GM12892 (cell line): Measurements from ENCODE around the gene CHST6.

Experiments used
- POLR2A ChIP-seq: IDR thresholded peaks from 2 replicates; pipeline ENCODE4 v1.6.1; 2011; ENCODE audit warnings: low read depth, low read length, control low read depth
- POLR2AphosphoS5 ChIP-seq: IDR thresholded peaks from 2 replicates; pipeline ENCODE4 v1.6.1; 2011; ENCODE audit warnings: low read depth, low read length, control low read depth
- TAF1 ChIP-seq: IDR thresholded peaks from 2 replicates; pipeline ENCODE4 v1.6.1; 2011; ENCODE audit warnings: low read depth, mild to moderate bottlenecking, control low read depth, low read length, borderline replicate concordance

DNA sequence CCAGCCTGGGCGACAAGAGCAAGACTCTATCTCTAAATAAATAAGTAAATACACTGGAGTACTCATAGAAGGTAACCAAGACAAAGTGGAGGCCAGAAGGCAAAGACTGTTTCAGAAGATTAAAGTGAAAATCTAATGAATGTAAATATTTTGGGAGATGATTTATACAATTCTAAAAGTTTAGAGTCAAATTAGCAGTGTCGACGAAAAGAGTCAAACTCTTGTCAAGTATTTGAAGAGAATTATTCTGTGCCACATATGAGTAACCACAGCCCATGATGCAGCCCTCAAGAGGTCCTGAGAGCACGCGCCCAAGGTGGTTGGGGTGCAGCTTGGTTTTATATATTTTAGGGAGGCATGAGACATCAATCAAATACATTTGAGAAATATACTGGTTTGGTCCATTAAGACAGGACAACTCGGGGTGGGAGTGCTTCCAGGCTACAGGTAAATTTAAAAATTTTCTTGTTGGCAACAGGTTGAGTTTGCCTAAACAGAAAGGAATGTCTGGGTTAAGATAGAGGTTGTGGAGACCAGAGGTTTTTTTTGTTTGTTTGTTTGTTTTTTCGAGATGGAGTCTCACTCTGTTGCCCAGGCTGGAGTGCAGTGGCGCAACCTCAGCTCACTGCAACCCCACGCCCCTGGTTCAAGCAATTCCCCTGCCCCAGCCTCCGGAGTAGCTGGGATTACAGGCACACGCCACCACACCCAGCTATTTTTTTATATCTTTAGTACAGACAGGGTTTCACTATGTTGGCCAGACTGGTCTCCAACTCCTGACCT lies 65.4 kb downstream of the CHST6 start:
- TF ChIP-seq POLR2A (no peak), POLR2AphosphoS5 (no peak), TAF1 (no peak)
